ENCODE results near the gene RAX2.
"Not testable (repeated sequence)": the region's sequence is repeated elsewhere in the genome, so short reads cannot be mapped to it uniquely, and the experiment has no call there.

RAX2 gene

GRCh38 chr19:3757705-3758104 lies 14.3 kb downstream of the RAX2 start:
- not testable (repeated sequence) for DNase-seq

- no peak for DNase-seq
Measured at GRCh38 chr19:3753631-3754410, 18.2 kb downstream of the RAX2 start.

GRCh38 chr19:3752492-3752891 lies 19.5 kb downstream of the RAX2 start:
- DNase-seq: no peak

- no peak for DNase-seq
Measured at GRCh38 chr19:3751236-3751635, 20.8 kb downstream of the RAX2 start.

GRCh38 chr19:3750211-3750610 lies 21.8 kb downstream of the RAX2 start:
- DNase-seq: no peak

GRCh38 chr19:3748965-3749364 lies 23.1 kb downstream of the RAX2 start:
- no peak for DNase-seq

- no peak for DNase-seq
Measured at GRCh38 chr19:3746371-3747056, 25.5 kb downstream of the RAX2 start.

- DNase-seq: no peak
Measured at GRCh38 chr19:3745363-3746045, 26.5 kb downstream of the RAX2 start.

- no peak for DNase-seq
Measured at GRCh38 chr19:3743486-3743885, 28.5 kb downstream of the RAX2 start.

GRCh38 chr19:3740431-3740830 lies 31.6 kb downstream of the RAX2 start:
- no peak for DNase-seq

- no peak for DNase-seq
Measured at GRCh38 chr19:3738477-3739220, 33.4 kb downstream of the RAX2 start.

GRCh38 chr19:3737487-3738205 lies 34.4 kb downstream of the RAX2 start:
- DNase-seq: no peak

GRCh38 chr19:3736106-3736724 lies 35.8 kb downstream of the RAX2 start:
- DNase-seq: no peak

- DNase-seq: no peak
Measured at GRCh38 chr19:3734310-3734600, 37.8 kb downstream of the RAX2 start.

- DNase-seq: no peak
Measured at GRCh38 chr19:3733549-3734309, 38.3 kb downstream of the RAX2 start.

- DNase-seq: no peak
Measured at GRCh38 chr19:3732108-3732507, 39.9 kb downstream of the RAX2 start.

GRCh38 chr19:3730457-3730958 lies 41.5 kb downstream of the RAX2 start:
- no peak for DNase-seq

- no peak for DNase-seq
Measured at GRCh38 chr19:3725640-3726310, 46.3 kb downstream of the RAX2 start.

GRCh38 chr19:3725121-3725520 lies 46.9 kb downstream of the RAX2 start:
- DNase-seq: no peak

- no peak for DNase-seq
Measured at GRCh38 chr19:3723883-3724282, 48.1 kb downstream of the RAX2 start.

GRCh38 chr19:3723110-3723488 lies 48.9 kb downstream of the RAX2 start:
- no peak for DNase-seq
